Measurements from ENCODE around the gene SUN3.

GRCh38 chr7:47979145-47979831 is 49.6 kb downstream of the SUN3 start, which contains the start of gene HUS1:
- peak; percentile 85 for TF ChIP-seq POLR2A (IDR thresholded peaks at IDR 0.05; ENCODE audit: low read depth, low read length)
- no peak for TF ChIP-seq SPI1 (IDR thresholded peaks at IDR 0.05; ENCODE audit: low read depth, low read length)
- TF ChIP-seq POLR2AphosphoS5 (IDR thresholded peaks at IDR 0.05; ENCODE audit: low read depth, low read length): peak; percentile 86
- peak; percentile 66 for TF ChIP-seq TAF1 (IDR thresholded peaks at IDR 0.05; ENCODE audit: low read depth, low read length)
- peak; percentile 84 for TF ChIP-seq PAX5 (IDR thresholded peaks at IDR 0.05; ENCODE audit: insufficient read depth, low read length, severe bottlenecking)
- TF ChIP-seq POU2F2 (IDR thresholded peaks at IDR 0.05; ENCODE audit: low read depth, low read length): peak; percentile 79

All from GM12891 (cell line).